HEK293 (cell line): ENCODE data around the gene FAM3C.
A peak's percentile ranks its signal among the peaks of the same experiment; 100 is the strongest.

Experiments used
- CTCF ChIA-PET: fragments of 350-600 bp; formaldehyde crosslinking; extraction: SDS; loops from one replicate; lab custom pipeline; 2021; ENCODE audit warnings: antibody characterized with exemption; lab: Yijun Ruan, JAX
- POLR2A ChIA-PET: fragments of 300-600 bp; formaldehyde crosslinking; extraction: SDS; loops from one replicate; lab custom pipeline; 2020; ENCODE audit warnings: antibody characterized with exemption, inconsistent platforms; lab: Yijun Ruan, JAX
- H3K27ac ChIP-seq: fragments of 200-500 bp; sonication (Bioruptor generic); 2 replicates; pipeline ENCODE4 v1.5.1; 2014; ENCODE audit warnings: low read depth, low read length, control low read depth, inconsistent platforms; ENCODE audit errors: extremely low read depth
- H3K36me3 ChIP-seq, 2 experiments: fragments of 200-500 bp in 1 of 2; sonication (Bioruptor generic) in 1 of 2; 1 replicate in 1 of 2; 2 replicates in 1 of 2; pipeline ENCODE4 v1.5.1; 2014 to 2017; ENCODE audit warnings: inconsistent platforms in 2 of 2, low read length in 2 of 2; ENCODE audit not compliant: control insufficient read depth in 2 of 2, insufficient read depth in 1 of 2
- H3K4me1 ChIP-seq: fragments of 200-500 bp; sonication (Bioruptor generic); 2 replicates; pipeline ENCODE4 v1.5.1; 2014; ENCODE audit warnings: mild to moderate bottlenecking, low read length, inconsistent platforms; ENCODE audit not compliant: control insufficient read depth, insufficient read depth
- H3K4me3 ChIP-seq: 2 replicates; pipeline ENCODE4 v1.5.1; 2011; ENCODE audit warnings: low read depth, mild to moderate bottlenecking, control low read depth, low read length, moderate library complexity
- H3K9me3 ChIP-seq: fragments of 200-500 bp; sonication (Bioruptor generic); 2 replicates; pipeline ENCODE4 v1.5.1; 2014; ENCODE audit warnings: low read depth, low read length, inconsistent platforms; ENCODE audit not compliant: control insufficient read depth, insufficient read depth
- GLI4 ChIP-seq: fragments of 450-650 bp; formaldehyde crosslinking; IDR thresholded peaks from 2 replicates; pipeline ENCODE4 v1.5.1; 2016; ENCODE audit warnings: missing biosample characterization, missing genetic modification characterization
- MEIS1 ChIP-seq: sonication (generic); formaldehyde crosslinking; IDR thresholded peaks from 2 replicates; pipeline ENCODE4 v1.8.1; 2022; ENCODE audit warnings: missing genetic modification reagents, mild to moderate bottlenecking, borderline replicate concordance
- TCF7L2 ChIP-seq: IDR thresholded peaks from 2 replicates; pipeline ENCODE4 v1.6.1; 2011; ENCODE audit warnings: low read depth, mild to moderate bottlenecking, inconsistent platforms, low read length, moderate library complexity, borderline replicate concordance
- ZFP37 ChIP-seq: fragments of 450-650 bp; formaldehyde crosslinking; IDR thresholded peaks from 2 replicates; pipeline ENCODE4 v1.5.1; 2016; ENCODE audit warnings: missing biosample characterization, missing genetic modification characterization
- ZNF133 ChIP-seq: fragments of 450-650 bp; formaldehyde crosslinking; IDR thresholded peaks from 2 replicates; pipeline ENCODE4 v1.5.1; 2016; ENCODE audit warnings: missing biosample characterization, missing genetic modification characterization
- ZNF324 ChIP-seq: fragments of 450-650 bp; formaldehyde crosslinking; IDR thresholded peaks from 2 replicates; pipeline ENCODE4 v1.5.1; 2016; ENCODE audit warnings: missing biosample characterization, missing genetic modification characterization
- ZNF426 ChIP-seq: fragments of 450-650 bp; formaldehyde crosslinking; IDR thresholded peaks from 2 replicates; pipeline ENCODE4 v1.5.1; 2017; ENCODE audit warnings: missing biosample characterization, missing genetic modification characterization, mild to moderate bottlenecking, inconsistent platforms, moderate library complexity
- ZNF521 ChIP-seq: fragments of 450-650 bp; formaldehyde crosslinking; IDR thresholded peaks from 2 replicates; pipeline ENCODE4 v1.5.1; 2017; ENCODE audit warnings: missing biosample characterization, mild to moderate bottlenecking, missing genetic modification characterization
- ZNF544 ChIP-seq: fragments of 450-650 bp; formaldehyde crosslinking; IDR thresholded peaks from 2 replicates; pipeline ENCODE4 v1.5.0; 2017; ENCODE audit warnings: missing biosample characterization, missing genetic modification characterization
- ZNF621 ChIP-seq: fragments of 450-650 bp; formaldehyde crosslinking; IDR thresholded peaks from 2 replicates; pipeline ENCODE4 v1.5.1; 2017; ENCODE audit warnings: missing biosample characterization, missing genetic modification characterization
- ZNF658 ChIP-seq: fragments of 450-650 bp; formaldehyde crosslinking; IDR thresholded peaks from 2 replicates; pipeline ENCODE4; 2016; ENCODE audit warnings: missing biosample characterization, missing genetic modification characterization
- ZNF677 ChIP-seq: fragments of 450-650 bp; IDR thresholded peaks from 2 replicates; pipeline ENCODE4 v1.5.0; 2018; ENCODE audit warnings: missing biosample characterization, mild to moderate bottlenecking, missing genetic modification characterization, moderate library complexity
- TF ChIP-seq, protein P1 (sequence below): fragments of 450-650 bp; formaldehyde crosslinking; IDR thresholded peaks from 2 replicates; pipeline ENCODE4 v1.5.1; 2016; ENCODE audit warnings: missing biosample characterization, missing genetic modification characterization
- TF ChIP-seq, protein P2 (sequence below): fragments of 450-650 bp; formaldehyde crosslinking; optimal IDR thresholded peaks from 2 replicates; pipeline ENCODE3; 2016; ENCODE audit warnings: missing biosample characterization, mild to moderate bottlenecking, missing genetic modification characterization
- TF ChIP-seq, protein P3 (sequence below): fragments of 450-650 bp; formaldehyde crosslinking; IDR thresholded peaks from 2 replicates; pipeline ENCODE4 v1.5.1; 2016; ENCODE audit warnings: missing biosample characterization, missing genetic modification characterization, borderline replicate concordance
- TF ChIP-seq, protein P4 (sequence below): fragments of 450-650 bp; formaldehyde crosslinking; IDR thresholded peaks from 2 replicates; pipeline ENCODE4 v1.5.1; 2016; ENCODE audit warnings: missing biosample characterization, missing genetic modification characterization
- TF ChIP-seq, protein P5 (sequence below): fragments of 450-650 bp; formaldehyde crosslinking; IDR thresholded peaks from 2 replicates; pipeline ENCODE4 v1.5.1; 2016; ENCODE audit warnings: missing biosample characterization, missing genetic modification characterization
- TF ChIP-seq, protein P6 (sequence below): fragments of 450-650 bp; formaldehyde crosslinking; IDR thresholded peaks from 2 replicates; pipeline ENCODE4 v1.5.1; 2017; ENCODE audit warnings: missing biosample characterization, missing genetic modification characterization

Gene FAM3C

DNA sequence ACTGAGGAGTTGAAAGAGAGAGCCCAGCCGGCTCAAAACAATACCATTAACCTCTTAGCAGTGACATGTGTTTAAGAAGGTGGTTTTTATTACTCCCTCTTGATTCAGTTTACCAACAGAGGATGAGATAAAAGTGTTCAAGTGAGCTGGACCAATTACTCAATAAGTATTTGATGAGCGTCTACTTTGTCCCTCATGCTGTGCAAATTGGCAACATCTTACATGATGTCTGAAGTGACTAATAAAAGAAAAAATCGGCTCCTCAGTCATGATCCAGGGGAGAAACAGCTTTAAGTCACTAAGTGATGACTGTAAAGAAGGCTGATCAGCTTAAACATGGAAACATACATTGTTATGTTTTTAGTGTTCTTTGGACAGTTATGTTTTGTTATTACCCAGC is 59.5 kb downstream of the FAM3C start (continued):
- peak; percentile 79 for TF ChIP-seq TCF7L2

DNA sequence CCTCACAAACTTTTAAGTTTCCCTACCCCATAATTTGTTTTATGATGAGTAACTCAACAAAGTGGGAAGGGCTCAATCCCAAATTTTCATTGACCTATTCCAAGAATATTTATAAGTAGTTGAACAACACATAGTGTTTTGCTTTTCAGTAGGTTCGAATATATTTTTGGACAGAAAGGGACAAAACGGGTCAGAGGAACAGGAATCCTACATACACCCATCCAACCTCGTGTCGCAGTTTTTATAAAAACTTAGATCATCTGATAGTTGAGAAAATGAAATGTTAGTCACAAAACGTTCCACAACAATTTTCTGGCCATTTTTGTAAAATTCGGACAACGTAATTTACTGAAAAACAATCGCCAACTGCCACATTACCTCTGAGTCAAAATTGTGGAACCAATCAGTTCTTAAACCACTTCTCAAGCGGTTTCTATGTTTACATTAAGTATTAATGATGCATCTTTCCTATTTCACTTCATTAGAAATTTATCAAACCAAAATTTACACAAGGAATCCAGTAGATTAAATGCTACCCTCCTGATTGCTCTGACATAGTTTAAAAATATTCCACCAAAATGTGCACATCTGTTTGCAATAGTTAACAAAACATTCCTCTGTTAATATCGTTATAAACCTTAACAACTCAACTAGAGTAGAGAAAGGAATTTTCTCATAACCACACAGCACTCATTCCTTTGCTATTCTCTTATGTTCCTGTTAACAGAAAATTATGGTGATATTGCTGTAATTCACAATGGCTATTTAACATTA is 61.0 kb downstream of the FAM3C start:
- ChIA-PET CTCF (no interaction called here), POLR2A (no interaction called here)
- no peaks in the 10 kb centered on the region for H3K4me1 ChIP-seq

DNA sequence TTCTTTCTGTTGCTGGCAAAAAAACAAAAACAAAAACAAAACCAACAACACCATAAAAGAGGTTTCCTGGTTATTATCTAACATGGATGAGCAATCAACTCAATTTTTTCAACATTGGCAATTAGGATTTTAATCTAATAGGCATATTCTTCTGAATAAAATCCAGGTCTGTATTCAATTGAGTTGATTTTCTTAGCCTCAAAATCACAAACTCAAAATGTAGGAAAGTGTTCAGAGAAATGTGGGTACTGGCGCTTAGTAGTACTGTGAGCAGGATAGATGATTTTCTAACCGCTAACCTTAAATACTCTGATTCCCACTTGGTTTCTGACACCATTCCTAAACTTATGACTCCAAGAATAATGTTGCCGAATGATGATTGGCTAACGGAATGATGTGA is 61.7 kb downstream of the FAM3C start:
- POLR2A ChIA-PET = no interaction called here
- Histone ChIP-seq H3K4me3 (no peak overlapping the region), H3K36me3 (no peaks in the 10 kb centered on the region), H3K9me3 (no peaks in the 10 kb centered on the region), H3K27ac (no peak overlapping the region), H3K4me1 (no peaks in the 10 kb centered on the region)
- CTCF ChIA-PET = no interaction called here
- TF ChIP-seq ZNF521 (no peak), GLI4 (tag by site-specific recombination) (no peak), ZNF621 (tag by site-specific recombination) (no peak), ZNF544 (tag by site-specific recombination) (no peak), ZNF658 (tag by site-specific recombination) (no peak), ZNF133 (tag by site-specific recombination) (no peak), ZFP37 (no peak), MEIS1 (CRISPR knock-in tag) (no peak), ZNF677 (tag by site-specific recombination) (no peak), ZNF426 (tag by site-specific recombination) (no peak)
- TF ChIP-seq, protein P1, sequence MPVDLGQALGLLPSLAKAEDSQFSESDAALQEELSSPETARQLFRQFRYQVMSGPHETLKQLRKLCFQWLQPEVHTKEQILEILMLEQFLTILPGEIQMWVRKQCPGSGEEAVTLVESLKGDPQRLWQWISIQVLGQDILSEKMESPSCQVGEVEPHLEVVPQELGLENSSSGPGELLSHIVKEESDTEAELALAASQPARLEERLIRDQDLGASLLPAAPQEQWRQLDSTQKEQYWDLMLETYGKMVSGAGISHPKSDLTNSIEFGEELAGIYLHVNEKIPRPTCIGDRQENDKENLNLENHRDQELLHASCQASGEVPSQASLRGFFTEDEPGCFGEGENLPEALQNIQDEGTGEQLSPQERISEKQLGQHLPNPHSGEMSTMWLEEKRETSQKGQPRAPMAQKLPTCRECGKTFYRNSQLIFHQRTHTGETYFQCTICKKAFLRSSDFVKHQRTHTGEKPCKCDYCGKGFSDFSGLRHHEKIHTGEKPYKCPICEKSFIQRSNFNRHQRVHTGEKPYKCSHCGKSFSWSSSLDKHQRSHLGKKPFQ (tag by site-specific recombination) = no peak
- TF ChIP-seq, protein P2, sequence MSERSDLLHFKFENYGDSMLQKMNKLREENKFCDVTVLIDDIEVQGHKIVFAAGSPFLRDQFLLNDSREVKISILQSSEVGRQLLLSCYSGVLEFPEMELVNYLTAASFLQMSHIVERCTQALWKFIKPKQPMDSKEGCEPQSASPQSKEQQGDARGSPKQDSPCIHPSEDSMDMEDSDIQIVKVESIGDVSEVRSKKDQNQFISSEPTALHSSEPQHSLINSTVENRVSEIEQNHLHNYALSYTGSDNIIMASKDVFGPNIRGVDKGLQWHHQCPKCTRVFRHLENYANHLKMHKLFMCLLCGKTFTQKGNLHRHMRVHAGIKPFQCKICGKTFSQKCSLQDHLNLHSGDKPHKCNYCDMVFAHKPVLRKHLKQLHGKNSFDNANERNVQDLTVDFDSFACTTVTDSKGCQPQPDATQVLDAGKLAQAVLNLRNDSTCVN (tag by site-specific recombination) = no peak
- TF ChIP-seq, protein P3, sequence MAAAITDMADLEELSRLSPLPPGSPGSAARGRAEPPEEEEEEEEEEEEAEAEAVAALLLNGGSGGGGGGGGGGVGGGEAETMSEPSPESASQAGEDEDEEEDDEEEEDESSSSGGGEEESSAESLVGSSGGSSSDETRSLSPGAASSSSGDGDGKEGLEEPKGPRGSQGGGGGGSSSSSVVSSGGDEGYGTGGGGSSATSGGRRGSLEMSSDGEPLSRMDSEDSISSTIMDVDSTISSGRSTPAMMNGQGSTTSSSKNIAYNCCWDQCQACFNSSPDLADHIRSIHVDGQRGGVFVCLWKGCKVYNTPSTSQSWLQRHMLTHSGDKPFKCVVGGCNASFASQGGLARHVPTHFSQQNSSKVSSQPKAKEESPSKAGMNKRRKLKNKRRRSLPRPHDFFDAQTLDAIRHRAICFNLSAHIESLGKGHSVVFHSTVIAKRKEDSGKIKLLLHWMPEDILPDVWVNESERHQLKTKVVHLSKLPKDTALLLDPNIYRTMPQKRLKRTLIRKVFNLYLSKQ = no peak
- TF ChIP-seq, protein P4, sequence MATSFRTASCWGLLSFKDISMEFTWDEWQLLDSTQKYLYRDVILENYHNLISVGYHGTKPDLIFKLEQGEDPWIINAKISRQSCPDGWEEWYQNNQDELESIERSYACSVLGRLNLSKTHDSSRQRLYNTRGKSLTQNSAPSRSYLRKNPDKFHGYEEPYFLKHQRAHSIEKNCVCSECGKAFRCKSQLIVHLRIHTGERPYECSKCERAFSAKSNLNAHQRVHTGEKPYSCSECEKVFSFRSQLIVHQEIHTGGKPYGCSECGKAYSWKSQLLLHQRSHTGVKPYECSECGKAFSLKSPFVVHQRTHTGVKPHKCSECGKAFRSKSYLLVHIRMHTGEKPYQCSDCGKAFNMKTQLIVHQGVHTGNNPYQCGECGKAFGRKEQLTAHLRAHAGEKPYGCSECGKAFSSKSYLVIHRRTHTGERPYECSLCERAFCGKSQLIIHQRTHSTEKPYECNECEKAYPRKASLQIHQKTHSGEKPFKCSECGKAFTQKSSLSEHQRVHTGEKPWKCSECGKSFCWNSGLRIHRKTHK (tag by site-specific recombination) = no peak
- TF ChIP-seq, protein P5, sequence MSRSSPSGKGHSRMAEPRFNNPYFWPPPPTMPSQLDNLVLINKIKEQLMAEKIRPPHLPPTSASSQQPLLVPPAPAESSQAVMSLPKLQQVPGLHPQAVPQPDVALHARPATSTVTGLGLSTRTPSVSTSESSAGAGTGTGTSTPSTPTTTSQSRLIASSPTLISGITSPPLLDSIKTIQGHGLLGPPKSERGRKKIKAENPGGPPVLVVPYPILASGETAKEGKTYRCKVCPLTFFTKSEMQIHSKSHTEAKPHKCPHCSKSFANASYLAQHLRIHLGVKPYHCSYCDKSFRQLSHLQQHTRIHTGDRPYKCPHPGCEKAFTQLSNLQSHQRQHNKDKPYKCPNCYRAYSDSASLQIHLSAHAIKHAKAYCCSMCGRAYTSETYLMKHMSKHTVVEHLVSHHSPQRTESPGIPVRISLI (tag by site-specific recombination) = no peak
- TF ChIP-seq, protein P6, sequence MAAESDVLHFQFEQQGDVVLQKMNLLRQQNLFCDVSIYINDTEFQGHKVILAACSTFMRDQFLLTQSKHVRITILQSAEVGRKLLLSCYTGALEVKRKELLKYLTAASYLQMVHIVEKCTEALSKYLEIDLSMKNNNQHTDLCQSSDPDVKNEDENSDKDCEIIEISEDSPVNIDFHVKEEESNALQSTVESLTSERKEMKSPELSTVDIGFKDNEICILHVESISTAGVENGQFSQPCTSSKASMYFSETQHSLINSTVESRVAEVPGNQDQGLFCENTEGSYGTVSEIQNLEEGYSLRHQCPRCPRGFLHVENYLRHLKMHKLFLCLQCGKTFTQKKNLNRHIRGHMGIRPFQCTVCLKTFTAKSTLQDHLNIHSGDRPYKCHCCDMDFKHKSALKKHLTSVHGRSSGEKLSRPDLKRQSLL (tag by site-specific recombination) = no peak

More for the DNA sequence above, 61.0 kb downstream of the FAM3C start:
- H3K27ac ChIP-seq = no peak overlapping the region
- no peak overlapping the region for H3K4me3 ChIP-seq
- H3K9me3 ChIP-seq = no peaks in the 10 kb centered on the region
- no peak for TF ChIP-seq ZNF324
- H3K36me3 ChIP-seq = no peaks in the 10 kb centered on the region
